ENCODE results near the gene PCSK1N.

DNA sequence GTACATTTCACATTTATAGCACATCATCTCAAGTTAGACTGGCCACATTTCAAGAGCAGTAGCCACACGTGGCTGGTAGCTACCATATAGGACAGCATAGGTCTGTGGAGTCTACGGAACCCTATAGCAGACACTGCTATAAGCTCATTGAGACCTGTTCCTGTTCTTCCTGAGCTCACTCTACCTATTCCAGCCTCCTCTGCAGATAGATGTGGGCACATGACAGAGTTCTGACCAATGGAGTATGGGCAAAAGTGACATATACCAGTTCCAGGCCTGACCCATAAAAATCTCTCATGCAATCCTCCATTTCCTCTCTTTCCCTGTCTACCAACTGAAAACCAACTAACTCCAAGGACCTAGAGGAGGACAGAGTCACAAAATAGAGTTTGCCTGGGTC is 37.1 kb downstream of the PCSK1N start:
- TF ChIP-seq, protein P1, sequence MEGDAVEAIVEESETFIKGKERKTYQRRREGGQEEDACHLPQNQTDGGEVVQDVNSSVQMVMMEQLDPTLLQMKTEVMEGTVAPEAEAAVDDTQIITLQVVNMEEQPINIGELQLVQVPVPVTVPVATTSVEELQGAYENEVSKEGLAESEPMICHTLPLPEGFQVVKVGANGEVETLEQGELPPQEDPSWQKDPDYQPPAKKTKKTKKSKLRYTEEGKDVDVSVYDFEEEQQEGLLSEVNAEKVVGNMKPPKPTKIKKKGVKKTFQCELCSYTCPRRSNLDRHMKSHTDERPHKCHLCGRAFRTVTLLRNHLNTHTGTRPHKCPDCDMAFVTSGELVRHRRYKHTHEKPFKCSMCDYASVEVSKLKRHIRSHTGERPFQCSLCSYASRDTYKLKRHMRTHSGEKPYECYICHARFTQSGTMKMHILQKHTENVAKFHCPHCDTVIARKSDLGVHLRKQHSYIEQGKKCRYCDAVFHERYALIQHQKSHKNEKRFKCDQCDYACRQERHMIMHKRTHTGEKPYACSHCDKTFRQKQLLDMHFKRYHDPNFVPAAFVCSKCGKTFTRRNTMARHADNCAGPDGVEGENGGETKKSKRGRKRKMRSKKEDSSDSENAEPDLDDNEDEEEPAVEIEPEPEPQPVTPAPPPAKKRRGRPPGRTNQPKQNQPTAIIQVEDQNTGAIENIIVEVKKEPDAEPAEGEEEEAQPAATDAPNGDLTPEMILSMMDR (IDR thresholded peaks at IDR 0.05; ENCODE audit: extremely low read depth in 1 of 2, insufficient read depth in 1 of 2, low read depth in 1 of 2, low read length in 2 of 2): no peak
- no peak for TF ChIP-seq EZH2 (IDR thresholded peaks at IDR 0.05; ENCODE audit: borderline replicate concordance, low read depth, low read length, severe bottlenecking)
- no peak for TF ChIP-seq MAX (IDR thresholded peaks at IDR 0.05; ENCODE audit: insufficient read depth, insufficient read length)
- no peak for TF ChIP-seq POLR2A (IDR thresholded peaks at IDR 0.05; ENCODE audit: low read depth, low read length)
- TF ChIP-seq JUN (IDR thresholded peaks at IDR 0.05; ENCODE audit: borderline replicate concordance, insufficient read depth, insufficient read length, low read depth): no peak
- TF ChIP-seq POLR2AphosphoS5 (IDR thresholded peaks at IDR 0.05; ENCODE audit: insufficient read depth, low read depth, low read length): no peak
- TF ChIP-seq GATA2 (IDR thresholded peaks at IDR 0.05; ENCODE audit: insufficient read depth, insufficient read length, low read depth, low read length): no peak
- TF ChIP-seq MYC (IDR thresholded peaks at IDR 0.05; ENCODE audit: low read depth, low read length): no peak
- no peak for TF ChIP-seq FOS (IDR thresholded peaks at IDR 0.05; ENCODE audit: borderline replicate concordance, insufficient read depth, low read length)

Measured in endothelial cell of umbilical vein (primary cell).